HUES48 (cell line): Measurements from ENCODE around the gene DQX1.

Experiments
- H3K27ac ChIP-seq: one replicate; pipeline ENCODE4 v1.7.0; 2013; ENCODE audit warnings: low read depth, low read length, inconsistent platforms
- H3K27me3 ChIP-seq: 2 replicates; pipeline ENCODE4 v1.6.1; 2013; ENCODE audit warnings: mild to moderate bottlenecking, low read length; ENCODE audit not compliant: control insufficient read depth, insufficient read depth
- H3K36me3 ChIP-seq: 2 replicates; pipeline ENCODE4 v1.6.1; 2013; ENCODE audit warnings: low read length; ENCODE audit not compliant: control insufficient read depth, insufficient read depth
- H3K4me1 ChIP-seq: 2 replicates; pipeline ENCODE4 v1.6.1; 2013; ENCODE audit warnings: mild to moderate bottlenecking, low read length; ENCODE audit not compliant: control insufficient read depth, insufficient read depth
- H3K4me3 ChIP-seq: 2 replicates; pipeline ENCODE4 v1.5.1; 2013; ENCODE audit warnings: mild to moderate bottlenecking, low read depth, low read length
- H3K9ac ChIP-seq: 2 replicates; pipeline ENCODE4 v1.6.1; 2013; ENCODE audit warnings: mild to moderate bottlenecking, low read depth, low read length, moderate library complexity
- H3K9me3 ChIP-seq: 2 replicates; pipeline ENCODE4 v1.6.1; 2013; ENCODE audit warnings: low read length; ENCODE audit not compliant: control insufficient read depth, insufficient read depth

DQX1 gene

GRCh38 chr2:74553892-74554819 is 28.1 kb upstream of the DQX1 start, which contains the start of the genes DOK1 and LOXL3:
Gene DOK1 (plus strand): TSS chr2:74554720. CDS start chr2:74554755, 35 bp downstream.
Gene LOXL3 (minus strand): TSS chr2:74553942. CDS start chr2:74552634, 1,308 bp downstream.
- no peaks in the 10 kb centered on the region; the same call in 1 of the 2 replicates for H3K36me3 ChIP-seq
- peak within 1 kb of the TSS; percentile 74 for H3K4me3 ChIP-seq
- H3K9me3 ChIP-seq: no peaks in the 10 kb centered on the region
- H3K9ac ChIP-seq: peak within 1 kb of the TSS; percentile 46
- peaks cover 11% of the 10 kb centered on the region; the same call in 1 of the 2 replicates for H3K4me1 ChIP-seq
- peak within 1 kb of the TSS; percentile 93 for H3K27ac ChIP-seq
- H3K27me3 ChIP-seq: peaks cover 51% of the 10 kb centered on the region

- Histone ChIP-seq H3K27ac (peak overlapping the region; percentile 43), H3K9me3 (no peaks in the 10 kb centered on the region), H3K27me3 (peaks cover 52% of the 10 kb centered on the region), H3K4me1 (peaks cover 12% of the 10 kb centered on the region; the same call in 1 of the 2 replicates), H3K9ac (peak overlapping the region; percentile 30), H3K4me3 (peak overlapping the region; percentile 74), H3K36me3 (no peaks in the 10 kb centered on the region; the same call in 1 of the 2 replicates)
Measured at GRCh38 chr2:74552914-74553811, 27.1 kb upstream of the DQX1 start.

- no peak overlapping the region for H3K9ac ChIP-seq
- H3K27me3 ChIP-seq: peaks cover 61% of the 10 kb centered on the region
Measured at GRCh38 chr2:74551942-74552913, 26.2 kb upstream of the DQX1 start.

GRCh38 chr2:74551530-74551929 is 25.5 kb upstream of the DQX1 start:
- Histone ChIP-seq H3K4me3 (no peak overlapping the region), H3K36me3 (no peaks in the 10 kb centered on the region; the same call in 1 of the 2 replicates), H3K27me3 (peaks cover 62% of the 10 kb centered on the region), H3K9me3 (no peaks in the 10 kb centered on the region), H3K27ac (no peak overlapping the region), H3K4me1 (peaks cover 14% of the 10 kb centered on the region; the same call in 1 of the 2 replicates), H3K9ac (no peak overlapping the region)

More at GRCh38 chr2:74551942-74552913, 26.2 kb upstream of the DQX1 start:
- Histone ChIP-seq H3K36me3 (no peaks in the 10 kb centered on the region; the same call in 1 of the 2 replicates), H3K27ac (no peak overlapping the region), H3K4me1 (peaks cover 14% of the 10 kb centered on the region; the same call in 1 of the 2 replicates), H3K9me3 (no peaks in the 10 kb centered on the region), H3K4me3 (peak overlapping the region; percentile 74)

- Histone ChIP-seq H3K9me3 (no peaks in the 10 kb centered on the region), H3K27me3 (peaks cover 49% of the 10 kb centered on the region), H3K9ac (no peak overlapping the region), H3K4me3 (no peak overlapping the region; the same call in 1 of the 2 replicates), H3K27ac (no peak overlapping the region), H3K36me3 (no peaks in the 10 kb centered on the region), H3K4me1 (peaks cover 14% of the 10 kb centered on the region; the same call in 1 of the 2 replicates)
Measured at GRCh38 chr2:74550231-74550630, 24.2 kb upstream of the DQX1 start.

- H3K27me3 ChIP-seq: peaks cover 46% of the 10 kb centered on the region
- H3K36me3 ChIP-seq: no peaks in the 10 kb centered on the region
- peak overlapping the region; percentile 72 for H3K9ac ChIP-seq
- H3K27ac ChIP-seq: peak overlapping the region; percentile 15
- H3K4me1 ChIP-seq: peaks cover 14% of the 10 kb centered on the region; the same call in 1 of the 2 replicates
- H3K9me3 ChIP-seq: no peaks in the 10 kb centered on the region
- H3K4me3 ChIP-seq: peak overlapping the region; percentile 73
Measured at GRCh38 chr2:74548900-74549826, 23.1 kb upstream of the DQX1 start.

GRCh38 chr2:74548285-74548899 is 22.4 kb upstream of the DQX1 start:
- Histone ChIP-seq H3K9me3 (no peaks in the 10 kb centered on the region), H3K27me3 (peaks cover 46% of the 10 kb centered on the region), H3K4me1 (peaks cover 14% of the 10 kb centered on the region; the same call in 1 of the 2 replicates), H3K4me3 (peak overlapping the region; percentile 73), H3K36me3 (no peaks in the 10 kb centered on the region), H3K9ac (peak overlapping the region; percentile 72; the same call in 1 of the 2 replicates), H3K27ac (no peak overlapping the region)

GRCh38 chr2:74546004-74546403 is 20.0 kb upstream of the DQX1 start:
- Histone ChIP-seq H3K36me3 (no peaks in the 10 kb centered on the region), H3K27me3 (peaks cover 26% of the 10 kb centered on the region), H3K9ac (no peak overlapping the region), H3K27ac (no peak overlapping the region), H3K4me1 (peaks cover 8% of the 10 kb centered on the region; the same call in 1 of the 2 replicates), H3K9me3 (no peaks in the 10 kb centered on the region), H3K4me3 (no peak overlapping the region)

- Histone ChIP-seq H3K4me1 (peaks cover 3% of the 10 kb centered on the region; the same call in 1 of the 2 replicates), H3K9me3 (no peaks in the 10 kb centered on the region)
Measured at GRCh38 chr2:74544634-74545033, 18.6 kb upstream of the DQX1 start.

More at GRCh38 chr2:74544634-74545033, 18.6 kb upstream of the DQX1 start:
- Histone ChIP-seq H3K4me3 (no peak overlapping the region), H3K9ac (no peak overlapping the region), H3K36me3 (no peaks in the 10 kb centered on the region), H3K27ac (no peak overlapping the region), H3K27me3 (peaks cover 15% of the 10 kb centered on the region)
